ENCODE results near the gene KRT83. TPM values are rescaled to one million over a fixed set of nuclear protein-coding genes. Genes with fewer than 3 reads are reported as not detected.
"Not testable (repeated sequence)": the region's sequence is repeated elsewhere in the genome, so short reads cannot be mapped to it uniquely, and the experiment has no call there.

Gene KRT83
- total and polyA plus RNA-seq, 5 donors: not detected

GRCh38 chr12:52293926-52294325 is 27.3 kb downstream of the KRT83 start:
- no peaks in the 10 kb centered on the region for H3K27me3 ChIP-seq (ENCODE audit: control insufficient read depth, insufficient read depth)
- H3K4me3 ChIP-seq (ENCODE audit: low read length): no peak overlapping the region
- intact Hi-C loops (cut with DNase I): no loop called here
- H3K9me3 ChIP-seq (ENCODE audit: control insufficient read depth, low read length): no peaks in the 10 kb centered on the region
- H3K27ac ChIP-seq (ENCODE audit: low read length): no peak overlapping the region
- no peaks in the 10 kb centered on the region for H3K4me1 ChIP-seq (ENCODE audit: control insufficient read depth, insufficient read depth, low read length)
- ATAC-seq: no peak
- WGBS: 89% methylated on average over 1 of the region's 1 CpG
- DNase-seq: no peak

- DNase-seq (no peak), ATAC-seq (no peak)
- no peaks in the 10 kb centered on the region for H3K9me3 ChIP-seq (ENCODE audit: control insufficient read depth, low read length)
- H3K27ac ChIP-seq (ENCODE audit: low read length): no peak within 1 kb of the TSS
- H3K27me3 ChIP-seq (ENCODE audit: control insufficient read depth, insufficient read depth): no peaks in the 10 kb centered on the region
- WGBS: 35% methylated on average over 22 of the region's 32 CpGs
- H3K4me3 ChIP-seq (ENCODE audit: low read length): no peak within 1 kb of the TSS
- intact Hi-C loops (cut with DNase I): no loop called here
- no peaks in the 10 kb centered on the region for H3K4me1 ChIP-seq (ENCODE audit: control insufficient read depth, insufficient read depth, low read length)
Measured at GRCh38 chr12:52291267-52291935, 29.8 kb downstream of the KRT83 start, which contains the start of gene KRT81. Gene KRT81, minus strand, starts transcription at chr12:52291534. Its CDS starts 69 bp downstream, at chr12:52291465.

GRCh38 chr12:52290483-52291134 is 30.6 kb downstream of the KRT83 start:
- DNase-seq, ATAC-seq: not testable (repeated sequence)
- WGBS: no CpG with 5 or more reads among the region's 5 CpGs

GRCh38 chr12:52287816-52288805 is 33.1 kb downstream of the KRT83 start:
- not testable (repeated sequence) for DNase-seq

More at GRCh38 chr12:52290483-52291134, 30.6 kb downstream of the KRT83 start:
- H3K4me3 ChIP-seq (ENCODE audit: low read length); H3K4me1 ChIP-seq (ENCODE audit: control insufficient read depth, insufficient read depth, low read length); H3K9me3 ChIP-seq (ENCODE audit: control insufficient read depth, low read length); H3K27ac ChIP-seq (ENCODE audit: low read length); intact Hi-C loops (cut with DNase I); H3K27me3 ChIP-seq (ENCODE audit: control insufficient read depth, insufficient read depth): not testable (repeated sequence)

GRCh38 chr12:52286857-52287785 is 34.1 kb downstream of the KRT83 start:
- intact Hi-C loops (cut with DNase I); H3K9me3 ChIP-seq (ENCODE audit: control insufficient read depth, low read length); H3K4me3 ChIP-seq (ENCODE audit: low read length); H3K27ac ChIP-seq (ENCODE audit: low read length); ATAC-seq; H3K4me1 ChIP-seq (ENCODE audit: control insufficient read depth, insufficient read depth, low read length); DNase-seq; H3K27me3 ChIP-seq (ENCODE audit: control insufficient read depth, insufficient read depth): not testable (repeated sequence)
- 86% methylated on average over 21 of the region's 21 CpGs for WGBS

More at GRCh38 chr12:52287816-52288805, 33.1 kb downstream of the KRT83 start:
- ATAC-seq; H3K9me3 ChIP-seq (ENCODE audit: control insufficient read depth, low read length); H3K27ac ChIP-seq (ENCODE audit: low read length); intact Hi-C loops (cut with DNase I); H3K4me1 ChIP-seq (ENCODE audit: control insufficient read depth, insufficient read depth, low read length); H3K27me3 ChIP-seq (ENCODE audit: control insufficient read depth, insufficient read depth); H3K4me3 ChIP-seq (ENCODE audit: low read length): not testable (repeated sequence)
- 68% methylated on average over 17 of the region's 17 CpGs for WGBS

GRCh38 chr12:52285851-52286530 is 35.2 kb downstream of the KRT83 start:
- H3K27ac ChIP-seq (ENCODE audit: low read length): no peak overlapping the region
- H3K27me3 ChIP-seq (ENCODE audit: control insufficient read depth, insufficient read depth): no peaks in the 10 kb centered on the region
- no peaks in the 10 kb centered on the region for H3K9me3 ChIP-seq (ENCODE audit: control insufficient read depth, low read length)
- DNase-seq: no peak
- intact Hi-C loops (cut with DNase I): no loop called here
- H3K4me1 ChIP-seq (ENCODE audit: control insufficient read depth, insufficient read depth, low read length): no peaks in the 10 kb centered on the region
- H3K4me3 ChIP-seq (ENCODE audit: low read length): no peak overlapping the region
- ATAC-seq: no peak
- WGBS: 87% methylated on average over 24 of the region's 24 CpGs

GRCh38 chr12:52285172-52285745 is 35.9 kb downstream of the KRT83 start:
- no peak for DNase-seq
- Histone ChIP-seq H3K27me3 (ENCODE audit: control insufficient read depth, insufficient read depth) (no peaks in the 10 kb centered on the region), H3K4me3 (ENCODE audit: low read length) (no peak overlapping the region), H3K27ac (ENCODE audit: low read length) (no peak overlapping the region), H3K9me3 (ENCODE audit: control insufficient read depth, low read length) (no peaks in the 10 kb centered on the region), H3K4me1 (ENCODE audit: control insufficient read depth, insufficient read depth, low read length) (no peaks in the 10 kb centered on the region)
- no peak for ATAC-seq
- WGBS: 94% methylated on average over 2 of the region's 2 CpGs
- intact Hi-C loops (cut with DNase I): no loop called here

GRCh38 chr12:52284562-52285171 is 36.5 kb downstream of the KRT83 start:
- WGBS: 75% methylated on average over 4 of the region's 4 CpGs
- no peak overlapping the region for H3K27ac ChIP-seq (ENCODE audit: low read length)
- no peaks in the 10 kb centered on the region for H3K4me1 ChIP-seq (ENCODE audit: control insufficient read depth, insufficient read depth, low read length)
- no peak for ATAC-seq
- H3K27me3 ChIP-seq (ENCODE audit: control insufficient read depth, insufficient read depth): no peaks in the 10 kb centered on the region
- no peaks in the 10 kb centered on the region for H3K9me3 ChIP-seq (ENCODE audit: control insufficient read depth, low read length)
- intact Hi-C loops (cut with DNase I): no loop called here
- DNase-seq: no peak
- no peak overlapping the region for H3K4me3 ChIP-seq (ENCODE audit: low read length)

- DNase-seq (peak in 2 of 3 donors; percentile 63 to 70), ATAC-seq (peak; percentile 22 to 32)
- no peaks in the 10 kb centered on the region for H3K27me3 ChIP-seq (ENCODE audit: control insufficient read depth, insufficient read depth)
- no peaks in the 10 kb centered on the region for H3K4me1 ChIP-seq (ENCODE audit: control insufficient read depth, insufficient read depth, low read length)
- no peaks in the 10 kb centered on the region for H3K9me3 ChIP-seq (ENCODE audit: control insufficient read depth, low read length)
- peak overlapping the region; percentile 55 for H3K27ac ChIP-seq (ENCODE audit: low read length)
- WGBS: 53% methylated on average over 4 of the region's 4 CpGs
- intact Hi-C loops (cut with DNase I): no loop called here
- no peak overlapping the region for H3K4me3 ChIP-seq (ENCODE audit: low read length)
Measured at GRCh38 chr12:52280796-52281560, 40.2 kb downstream of the KRT83 start.

Measured in right cardiac atrium (tissue), 5 donors.